Tibial nerve (tissue), 4 donors: ENCODE results near the gene BCAR3. TPM values are rescaled to one million over a fixed set of nuclear protein-coding genes. Genes with fewer than 3 reads are reported as not detected.

Experiments
- DNase-seq, 2 donors: peaks; one replicate each; pipeline ENCODE4 v3.0.0-alpha.2; 2019; ENCODE audit warnings: low spot score in 2 of 2
- H3K27ac ChIP-seq, 4 donors: fragments of 200-600 bp; sonication (generic) in 3 of 4; one replicate each; pipeline ENCODE4 v1.5.1; 2017 to 2019; ENCODE audit warnings: mild to moderate bottlenecking in 1 of 4
- H3K27me3 ChIP-seq, 2 donors: fragments of 200-600 bp; sonication (generic) in 1 of 2; one replicate each; pipeline versions ENCODE4 v1.5.1 to v1.6.0; 2017 to 2019
- H3K36me3 ChIP-seq, 3 donors: fragments of 200-600 bp; sonication (generic); one replicate each; pipeline ENCODE4 v1.5.1; 2018 to 2019
- H3K4me1 ChIP-seq, 4 donors: fragments of 200-600 bp; sonication (generic) in 3 of 4; one replicate each; pipeline ENCODE4 v1.5.1; 2017 to 2019
- H3K4me3 ChIP-seq, 4 donors: fragments of 200-600 bp; sonication (generic) in 3 of 4; one replicate each; pipeline ENCODE4 v1.5.1; 2017 to 2019; ENCODE audit warnings: mild to moderate bottlenecking in 1 of 4, moderate library complexity in 1 of 4
- H3K9me3 ChIP-seq, 4 donors: fragments of 200-600 bp; sonication (generic) in 3 of 4; one replicate each; pipeline ENCODE4 v1.5.1; 2017 to 2019
- EP300 ChIP-seq, 2 donors: sonication (generic); formaldehyde crosslinking; IDR thresholded peaks; one replicate each; pipeline ENCODE4 v1.6.1; 2017; ENCODE audit warnings: antibody characterized with exemption in 2 of 2, mild to moderate bottlenecking in 1 of 2
- POLR2A ChIP-seq, 2 donors: fragments of 450-650 bp; IDR thresholded peaks; one replicate each; pipeline ENCODE4 v1.6.1; 2017; ENCODE audit warnings: antibody characterized with exemption in 2 of 2, mild to moderate bottlenecking in 2 of 2, moderate library complexity in 2 of 2
- WGBS, 2 donors: methylation state at CpG; one replicate each; pipeline ENCODE4 v1.1.5; 2018; 5-methylcytosine and 5-hydroxymethylcytosine counted together
- total RNA-seq, 4 donors: library from RNA; depleted of rRNA; stranded (reverse); fragments of >200 nt; gene quantifications; one replicate each; pipeline ENCODE4 v1.1.0, GENCODE V29; 2016
- TF ChIP-seq, protein P1 (sequence below), 5 experiments: fragments of 200-600 bp in 3 of 5; fragments of 450-650 bp in 2 of 5; sonication (generic) in 3 of 5; IDR thresholded peaks; one replicate each; pipeline ENCODE4 v1.5.1; 2016 to 2019; ENCODE audit warnings: antibody characterized with exemption in 5 of 5, mild to moderate bottlenecking in 3 of 5, moderate library complexity in 2 of 5

The BCAR3 gene
- total RNA-seq, 4 donors from 2014 or later, result 26.2 to 41.8 (median 36.5) TPM

DNA sequence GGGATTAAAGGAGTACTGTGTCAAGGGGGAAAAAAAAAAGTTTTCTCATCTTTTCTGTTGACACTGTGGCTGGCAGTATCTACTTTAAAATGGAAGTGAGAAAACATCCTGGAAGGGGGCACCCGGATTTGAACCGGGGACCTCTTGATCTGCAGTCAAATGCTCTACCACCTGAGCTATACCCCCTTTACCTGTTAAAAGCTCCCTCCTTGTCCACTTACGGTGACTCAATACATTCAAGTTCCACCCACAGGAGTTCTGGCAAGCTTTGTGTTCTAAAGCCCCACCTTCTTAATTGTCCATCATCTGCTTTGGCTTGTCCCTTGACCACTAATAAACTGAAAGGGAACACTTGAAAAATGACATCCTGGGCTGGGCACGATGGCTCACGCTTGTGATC lies 165.5 kb downstream of the BCAR3 start:
- no peaks in the 10 kb centered on the region for H3K9me3 ChIP-seq
- TF ChIP-seq EP300 (IDR thresholded peaks at IDR 0.05) (no peak), POLR2A (IDR thresholded peaks at IDR 0.05) (no peak)
- TF ChIP-seq, protein P1, sequence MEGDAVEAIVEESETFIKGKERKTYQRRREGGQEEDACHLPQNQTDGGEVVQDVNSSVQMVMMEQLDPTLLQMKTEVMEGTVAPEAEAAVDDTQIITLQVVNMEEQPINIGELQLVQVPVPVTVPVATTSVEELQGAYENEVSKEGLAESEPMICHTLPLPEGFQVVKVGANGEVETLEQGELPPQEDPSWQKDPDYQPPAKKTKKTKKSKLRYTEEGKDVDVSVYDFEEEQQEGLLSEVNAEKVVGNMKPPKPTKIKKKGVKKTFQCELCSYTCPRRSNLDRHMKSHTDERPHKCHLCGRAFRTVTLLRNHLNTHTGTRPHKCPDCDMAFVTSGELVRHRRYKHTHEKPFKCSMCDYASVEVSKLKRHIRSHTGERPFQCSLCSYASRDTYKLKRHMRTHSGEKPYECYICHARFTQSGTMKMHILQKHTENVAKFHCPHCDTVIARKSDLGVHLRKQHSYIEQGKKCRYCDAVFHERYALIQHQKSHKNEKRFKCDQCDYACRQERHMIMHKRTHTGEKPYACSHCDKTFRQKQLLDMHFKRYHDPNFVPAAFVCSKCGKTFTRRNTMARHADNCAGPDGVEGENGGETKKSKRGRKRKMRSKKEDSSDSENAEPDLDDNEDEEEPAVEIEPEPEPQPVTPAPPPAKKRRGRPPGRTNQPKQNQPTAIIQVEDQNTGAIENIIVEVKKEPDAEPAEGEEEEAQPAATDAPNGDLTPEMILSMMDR (IDR thresholded peaks at IDR 0.05), result no peak
- DNase-seq, result no peak
- no peak overlapping the region for H3K4me3 ChIP-seq
- WGBS, 2 donors, result 92% methylated on average over 5 of the region's 5 CpGs
- H3K36me3 ChIP-seq, result no peaks in the 10 kb centered on the region
- H3K4me1 ChIP-seq, result no peaks in the 10 kb centered on the region
- H3K27ac ChIP-seq, result no peak overlapping the region
- no peaks in the 10 kb centered on the region for H3K27me3 ChIP-seq

Other genes with a start within 250 kb of the BCAR3 start
- 10 to 100 TPM; 18.3 to 23.2 (median 20.5) TPM for gene FNBP1L, start 233.7 kb downstream of the BCAR3 start, total RNA-seq
- gene DNTTIP2, start 197.4 kb upstream of the BCAR3 start, total RNA-seq, result 10 to 100 TPM; 11.8 to 36.5 (median 21.3) TPM
- gene GCLM, start 227.6 kb upstream of the BCAR3 start, total RNA-seq, result 10 to 100 TPM; 13.1 to 36.3 (median 19.1) TPM